Endothelial cell of umbilical vein (primary cell): ENCODE data around the gene MIER2. TPM values are rescaled to one million over a fixed set of nuclear protein-coding genes. Genes with fewer than 3 reads are reported as not detected.

Experiments
- BruUV-seq: library from RNA; stranded (reverse); fragments of 400-500 nt; replicated peaks from 2 replicates; lab custom pipeline; 2021; lab: Mats Ljungman, UMichigan
- CTCF ChIA-PET: fragments of 300-600, 350-600 bp; sonication (Branson Sonifier 250); formaldehyde crosslinking; loops from one replicate; lab custom pipeline; 2021; ENCODE audit warnings: antibody characterized with exemption, inconsistent platforms; lab: Charles Lee
- POLR2A ChIA-PET: fragments of 300-600, 350-600 bp; sonication (Branson Sonifier 250); formaldehyde crosslinking; loops from one replicate; lab custom pipeline; 2021; ENCODE audit warnings: antibody characterized with exemption, inconsistent platforms; lab: Charles Lee
- DNase-seq: peaks from one replicate; pipeline ENCODE4 v3.0.0-alpha.2; 2011; ENCODE audit warnings: low read depth, low spot score
- FAIRE-seq: peaks from 2 replicates; lab custom pipeline; 2011; peaks lifted over from hg19 to GRCh38; lab: Jason Lieb, UNC
- H2AFZ ChIP-seq: 2 replicates; pipeline ENCODE4 v1.6.0; 2012; ENCODE audit warnings: low read depth, low read length, control low read depth, inconsistent platforms
- H3K27ac ChIP-seq: 2 replicates; pipeline ENCODE4 v1.5.1; 2011; ENCODE audit warnings: low read depth, mild to moderate bottlenecking, control low read depth, low read length, moderate library complexity; ENCODE audit not compliant: insufficient read depth
- H3K27me3 ChIP-seq, 2 experiments: 2 replicates each; pipeline versions ENCODE4 v1.6.0 to v1.6.1; 2011; ENCODE audit warnings: low read length in 2 of 2, mixed read lengths in 1 of 2; ENCODE audit not compliant: control insufficient read depth in 2 of 2, insufficient read depth in 2 of 2
- H3K36me3 ChIP-seq, 2 experiments: 2 replicates in 1 of 2; 3 replicates in 1 of 2; pipeline ENCODE4 v1.5.1; 2011; ENCODE audit warnings: low read length in 2 of 2, mild to moderate bottlenecking in 1 of 2, moderate library complexity in 1 of 2; ENCODE audit not compliant: control insufficient read depth in 2 of 2, insufficient read depth in 2 of 2; ENCODE audit errors: extremely low read depth in 1 of 2
- H3K4me1 ChIP-seq: 3 replicates; pipeline ENCODE4 v1.5.1; 2011; ENCODE audit warnings: mild to moderate bottlenecking, low read length; ENCODE audit not compliant: control insufficient read depth, insufficient read depth; ENCODE audit errors: extremely low read depth
- H3K4me2 ChIP-seq: 2 replicates; pipeline ENCODE4 v1.6.1; 2011; ENCODE audit warnings: low read length, control low read depth, mixed read lengths; ENCODE audit not compliant: insufficient read depth
- H3K4me3 ChIP-seq, 3 experiments: fragments of 200-600 bp in 1 of 3; sonication (generic), shearing (Covaris generic) in 1 of 3; replicated peaks in 1 of 3; 2 replicates each; pipeline ENCODE4 v1.5.1; 2011 to 2016; ENCODE audit warnings: control low read depth in 3 of 3, low read length in 3 of 3, mild to moderate bottlenecking in 2 of 3, inconsistent platforms in 1 of 3, low read depth in 1 of 3, moderate library complexity in 1 of 3; ENCODE audit not compliant: insufficient read depth in 1 of 3
- H3K79me2 ChIP-seq: 2 replicates; pipeline ENCODE4 v1.6.0; 2012; ENCODE audit warnings: low read length, inconsistent platforms; ENCODE audit not compliant: control insufficient read depth, insufficient read depth
- H3K9ac ChIP-seq: replicated peaks from 2 replicates; pipeline ENCODE3; 2011; ENCODE audit warnings: low read length, control low read depth; ENCODE audit not compliant: insufficient read depth; ENCODE audit errors: extremely low read depth
- H3K9me1 ChIP-seq: replicated peaks from 3 replicates; pipeline ENCODE4 v1.6.0; 2011; ENCODE audit warnings: mild to moderate bottlenecking, low read length; ENCODE audit not compliant: control insufficient read depth, insufficient read depth; ENCODE audit errors: extremely low read depth
- H3K9me3 ChIP-seq: replicated peaks from 2 replicates; pipeline ENCODE4 v1.5.1; 2012; ENCODE audit warnings: low read length, inconsistent platforms; ENCODE audit not compliant: control insufficient read depth, insufficient read depth
- H4K20me1 ChIP-seq: replicated peaks from 2 replicates; pipeline ENCODE3; 2011; ENCODE audit warnings: mild to moderate bottlenecking, low read length; ENCODE audit not compliant: control insufficient read depth, insufficient read depth; ENCODE audit errors: extremely low read depth
- EZH2 ChIP-seq: IDR thresholded peaks from 2 replicates; pipeline ENCODE4 v1.6.1; 2012; ENCODE audit warnings: borderline replicate concordance, low read depth, mild to moderate bottlenecking, moderate library complexity, low read length, inconsistent platforms; ENCODE audit not compliant: severe bottlenecking
- FOS ChIP-seq: IDR thresholded peaks from 2 replicates; pipeline ENCODE4 v1.6.1; 2011; ENCODE audit warnings: mild to moderate bottlenecking, low read length, moderate library complexity, borderline replicate concordance; ENCODE audit not compliant: insufficient read depth
- GATA2 ChIP-seq: IDR thresholded peaks from 2 replicates; pipeline ENCODE4 v1.7.0; 2011; ENCODE audit warnings: low read depth, mild to moderate bottlenecking, moderate library complexity, mixed read lengths, low read length; ENCODE audit not compliant: insufficient read length, insufficient read depth
- JUN ChIP-seq: IDR thresholded peaks from 2 replicates; pipeline ENCODE4 v1.6.1; 2011; ENCODE audit warnings: borderline replicate concordance, low read depth; ENCODE audit not compliant: insufficient read length, insufficient read depth
- MAX ChIP-seq: IDR thresholded peaks from 2 replicates; pipeline ENCODE4 v1.6.1; 2011; ENCODE audit not compliant: insufficient read depth, insufficient read length
- MYC ChIP-seq: IDR thresholded peaks from one replicate; pipeline ENCODE4 v1.6.1; 2011; ENCODE audit warnings: mild to moderate bottlenecking, low read depth, low read length
- POLR2A ChIP-seq: IDR thresholded peaks from 2 replicates; pipeline ENCODE4 v1.6.1; 2012; ENCODE audit warnings: low read depth, mild to moderate bottlenecking, control low read depth, low read length
- POLR2AphosphoS5 ChIP-seq: IDR thresholded peaks from 2 replicates; pipeline ENCODE4 v1.6.1; 2012; ENCODE audit warnings: low read depth, mild to moderate bottlenecking, control low read depth, low read length, moderate library complexity; ENCODE audit not compliant: insufficient read depth
- dilution Hi-C: fragments of 300-500 bp; cut with MboI; formaldehyde crosslinking; loops from one replicate; pipeline ENCODE4 v1.15.0; 2019; ENCODE audit warnings: low sequenced_read_pairs; ENCODE audit not compliant: extremely low pct_ligation_motif_present
- intact Hi-C: fragments of 100-400 bp; cut with micrococcal nuclease; formaldehyde crosslinking; loops from one replicate; pipeline ENCODE4 v1.10.0; 2022
- polyA plus RNA-seq, 4 experiments: library from polyadenylated mRNA; depleted of rRNA in 3 of 4; stranded (reverse) in 3 of 4; unstranded in 1 of 4; fragments of >200 nt; gene quantifications; 2 replicates each; pipeline versions ENCODE4 v1.2.1 to v1.2.3, GENCODE V29; 2011 to 2012; ENCODE audit warnings: missing spikeins in 1 of 4
- total RNA-seq: library from RNA; stranded (reverse); gene quantifications from 2 replicates; pipeline ENCODE4 v1.2.3, GENCODE V29; 2021
- TF ChIP-seq, protein P1 (sequence below), 2 donors: IDR thresholded peaks; 1 replicate in 1 of 2; 2 replicates in 1 of 2; pipeline ENCODE4 v1.5.1; 2011; ENCODE audit warnings: low read length in 2 of 2, mild to moderate bottlenecking in 2 of 2, moderate library complexity in 2 of 2, control low read depth in 1 of 2, inconsistent platforms in 1 of 2, low read depth in 1 of 2; ENCODE audit not compliant: insufficient read depth in 1 of 2; ENCODE audit errors: extremely low read depth in 1 of 2

The MIER2 gene
- total and polyA plus RNA-seq, 2 donors (not counting 3 experiments of a cell fraction or from before 2014, with no cell fraction given): 20.3 to 44.9 TPM

GRCh38 chr19:335486-336066 lies 9.0 kb downstream of the MIER2 start:
- H3K27me3 ChIP-seq: no peaks in the 10 kb centered on the region
- dilution Hi-C loops (no loop called here), intact Hi-C loops (no loop called here)
- BruUV-seq: no TSS peak
- CTCF ChIA-PET: no interaction called here
- no peaks in the 10 kb centered on the region for H3K9me1 ChIP-seq
- peaks cover 4 to 11% of the 10 kb centered on the region in 2 experiments for H3K36me3 ChIP-seq
- H3K4me1 ChIP-seq: peaks cover 6% of the 10 kb centered on the region
- H3K9ac ChIP-seq: no peak overlapping the region
- no peak overlapping the region for H3K4me2 ChIP-seq
- FAIRE-seq (no peak), DNase-seq (no peak)
- no peak overlapping the region for H2AFZ ChIP-seq
- no peaks in the 10 kb centered on the region for H4K20me1 ChIP-seq
- no peak overlapping the region for H3K27ac ChIP-seq
- POLR2A ChIA-PET: interaction anchor here (0.6 kb wide), 1 partner anchor 18 kb away, joined by 5 read pairs; no protein-coding TSS in a partner anchor
- no peak overlapping the region for H3K4me3 ChIP-seq
- TF ChIP-seq POLR2A (no peak), FOS (no peak), GATA2 (no peak), MYC (no peak), JUN (no peak), EZH2 (no peak), MAX (no peak), POLR2AphosphoS5 (no peak)
- TF ChIP-seq, protein P1, sequence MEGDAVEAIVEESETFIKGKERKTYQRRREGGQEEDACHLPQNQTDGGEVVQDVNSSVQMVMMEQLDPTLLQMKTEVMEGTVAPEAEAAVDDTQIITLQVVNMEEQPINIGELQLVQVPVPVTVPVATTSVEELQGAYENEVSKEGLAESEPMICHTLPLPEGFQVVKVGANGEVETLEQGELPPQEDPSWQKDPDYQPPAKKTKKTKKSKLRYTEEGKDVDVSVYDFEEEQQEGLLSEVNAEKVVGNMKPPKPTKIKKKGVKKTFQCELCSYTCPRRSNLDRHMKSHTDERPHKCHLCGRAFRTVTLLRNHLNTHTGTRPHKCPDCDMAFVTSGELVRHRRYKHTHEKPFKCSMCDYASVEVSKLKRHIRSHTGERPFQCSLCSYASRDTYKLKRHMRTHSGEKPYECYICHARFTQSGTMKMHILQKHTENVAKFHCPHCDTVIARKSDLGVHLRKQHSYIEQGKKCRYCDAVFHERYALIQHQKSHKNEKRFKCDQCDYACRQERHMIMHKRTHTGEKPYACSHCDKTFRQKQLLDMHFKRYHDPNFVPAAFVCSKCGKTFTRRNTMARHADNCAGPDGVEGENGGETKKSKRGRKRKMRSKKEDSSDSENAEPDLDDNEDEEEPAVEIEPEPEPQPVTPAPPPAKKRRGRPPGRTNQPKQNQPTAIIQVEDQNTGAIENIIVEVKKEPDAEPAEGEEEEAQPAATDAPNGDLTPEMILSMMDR (IDR thresholded peaks at IDR 0.05; ENCODE audit: extremely low read depth in 1 of 2, insufficient read depth in 1 of 2, low read depth in 1 of 2, low read length in 2 of 2): no peak
- H3K9me3 ChIP-seq: no peaks in the 10 kb centered on the region
- peaks cover 67% of the 10 kb centered on the region for H3K79me2 ChIP-seq
